Right lobe of liver (tissue), 4 donors: ENCODE data around the gene APOC4.

ENCODE experiments used
- CTCF ChIP-seq, 4 donors: fragments of 200-600 bp in 3 of 4; fragments of 450-650 bp in 1 of 4; IDR thresholded peaks; one replicate each; pipeline versions ENCODE4 v1.5.1 to v1.8.0; 2016 to 2022; ENCODE audit warnings: antibody characterized with exemption in 4 of 4, mild to moderate bottlenecking in 2 of 4
- POLR2A ChIP-seq: fragments of 450-650 bp; IDR thresholded peaks from one replicate; pipeline ENCODE4 v1.6.1; 2017; ENCODE audit warnings: antibody characterized with exemption, mild to moderate bottlenecking
- donor health status: DM: no; HTN: no; CAD: no.
- donor health status: DM: no; HTN: no; CAD: no.
- donor health status: DM: no; HTN: yes; CAD: no.

DNA sequence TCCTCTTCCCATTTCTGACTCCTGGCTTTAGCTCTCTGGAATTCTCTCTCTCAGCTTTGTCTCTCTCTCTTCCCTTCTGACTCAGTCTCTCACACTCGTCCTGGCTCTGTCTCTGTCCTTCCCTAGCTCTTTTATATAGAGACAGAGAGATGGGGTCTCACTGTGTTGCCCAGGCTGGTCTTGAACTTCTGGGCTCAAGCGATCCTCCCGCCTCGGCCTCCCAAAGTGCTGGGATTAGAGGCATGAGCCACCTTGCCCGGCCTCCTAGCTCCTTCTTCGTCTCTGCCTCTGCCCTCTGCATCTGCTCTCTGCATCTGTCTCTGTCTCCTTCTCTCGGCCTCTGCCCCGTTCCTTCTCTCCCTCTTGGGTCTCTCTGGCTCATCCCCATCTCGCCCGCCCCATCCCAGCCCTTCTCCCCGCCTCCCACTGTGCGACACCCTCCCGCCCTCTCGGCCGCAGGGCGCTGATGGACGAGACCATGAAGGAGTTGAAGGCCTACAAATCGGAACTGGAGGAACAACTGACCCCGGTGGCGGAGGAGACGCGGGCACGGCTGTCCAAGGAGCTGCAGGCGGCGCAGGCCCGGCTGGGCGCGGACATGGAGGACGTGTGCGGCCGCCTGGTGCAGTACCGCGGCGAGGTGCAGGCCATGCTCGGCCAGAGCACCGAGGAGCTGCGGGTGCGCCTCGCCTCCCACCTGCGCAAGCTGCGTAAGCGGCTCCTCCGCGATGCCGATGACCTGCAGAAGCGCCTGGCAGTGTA lies 33.8 kb upstream of the APOC4 start:
- TF ChIP-seq CTCF (IDR thresholded peaks at IDR 0.05) (no peak), POLR2A (no peak)
